HCT116 (cell line): ENCODE results near the gene FMN2. TPM values are rescaled to one million over a fixed set of nuclear protein-coding genes. Genes with fewer than 3 reads are reported as not detected.

Experiments used
- ATAC-seq: fragments of 200-7000 bp; cut with Tn5 transposase; 2 replicates; pipeline ENCODE4 v1.9.1; 2020; ENCODE audit warnings: mild to moderate bottlenecking, moderate library complexity
- BruUV-seq: library from RNA; stranded (reverse); fragments of 400-500 nt; replicated peaks from 2 replicates; lab custom pipeline; 2021; lab: Mats Ljungman, UMichigan
- CTCF ChIA-PET: fragments of 300-600 bp; sonication (Branson Sonifier 250); formaldehyde crosslinking; loops from one replicate; lab custom pipeline; 2021; ENCODE audit warnings: antibody characterized with exemption; lab: Charles Lee
- POLR2A ChIA-PET: fragments of 300-600, 350-600 bp; sonication (Branson Sonifier 250); formaldehyde crosslinking; loops from one replicate; lab custom pipeline; 2021; ENCODE audit warnings: antibody characterized with exemption; lab: Charles Lee
- RAD21 ChIA-PET, 2 experiments: fragments of 300-600 bp; sonication (Branson Sonifier 250); formaldehyde crosslinking; loops; one replicate each; lab custom pipeline; 2023; ENCODE audit warnings: low total read pairs in 2 of 2; ENCODE audit not compliant: uncharacterized antibody in 2 of 2, unreplicated experiment in 2 of 2, low non-redundant PET in 1 of 2; lab: Charles Lee
- DNase-seq: peaks from one replicate; pipeline ENCODE4 v3.0.0-alpha.2; 2010; ENCODE audit warnings: low read depth, low spot score
- H2AFZ ChIP-seq: fragments of 200-600 bp; shearing (Covaris generic), sonication (generic); 2 replicates; pipeline ENCODE4 v1.6.1; 2017; ENCODE audit warnings: low read depth, mixed run types, mixed read lengths, antibody characterized with exemption, low read length; ENCODE audit not compliant: poor library complexity, severe bottlenecking
- H3K27ac ChIP-seq: 2 replicates; pipeline ENCODE4 v1.5.1; 2012; ENCODE audit warnings: low read depth, low read length
- H3K27me3 ChIP-seq: fragments of 200-600 bp; sonication (generic); 2 replicates; pipeline ENCODE4 v1.6.1; 2016; ENCODE audit warnings: mixed run types, low read length, mixed read lengths; ENCODE audit not compliant: insufficient read depth
- H3K36me3 ChIP-seq, 2 experiments: fragments of 200-500 bp in 1 of 2; fragments of 200-600 bp in 1 of 2; sonication (Bioruptor generic) in 1 of 2; sonication (generic) in 1 of 2; 2 replicates each; pipeline versions ENCODE4 v1.5.1 to v1.6.1; 2014 to 2016; ENCODE audit warnings: low read length in 2 of 2, inconsistent platforms in 1 of 2, mixed read lengths in 1 of 2, mixed run types in 1 of 2; ENCODE audit not compliant: insufficient read depth in 2 of 2, control insufficient read depth in 1 of 2
- H3K4me1 ChIP-seq, 2 experiments: fragments of 200-600 bp in 1 of 2; sonication (generic) in 1 of 2; 2 replicates each; pipeline versions ENCODE4 v1.5.1 to v1.6.1; 2012 to 2017; ENCODE audit warnings: low read length in 2 of 2, inconsistent platforms in 1 of 2, mild to moderate bottlenecking in 1 of 2, mixed read lengths in 1 of 2, mixed run types in 1 of 2, moderate library complexity in 1 of 2; ENCODE audit not compliant: insufficient read depth in 2 of 2, control insufficient read depth in 1 of 2
- H3K4me2 ChIP-seq: fragments of 200-600 bp; sonication (generic); 2 replicates; pipeline ENCODE4 v1.6.1; 2017; ENCODE audit warnings: mixed run types, low read length, mixed read lengths
- H3K4me3 ChIP-seq, 2 experiments: fragments of 200-600 bp in 1 of 2; sonication (generic) in 1 of 2; replicated peaks in 1 of 2; 2 replicates each; pipeline ENCODE4 v1.5.1; 2011 to 2016; ENCODE audit warnings: low read length in 2 of 2, control low read depth in 1 of 2, low read depth in 1 of 2, mild to moderate bottlenecking in 1 of 2, mixed read lengths in 1 of 2, mixed run types in 1 of 2
- H3K79me2 ChIP-seq: fragments of 200-600 bp; sonication (generic); 2 replicates; pipeline ENCODE4 v1.6.1; 2017; ENCODE audit warnings: mild to moderate bottlenecking, mixed run types, low read length, moderate library complexity, mixed read lengths; ENCODE audit not compliant: insufficient read depth
- H3K9ac ChIP-seq: fragments of 200-600 bp; sonication (generic); 2 replicates; pipeline ENCODE4 v1.6.1; 2016; ENCODE audit warnings: low read length, mixed read lengths
- H3K9me2 ChIP-seq: fragments of 200-600 bp; sonication (generic), shearing (Covaris generic); 2 replicates; pipeline ENCODE4 v1.6.1; 2017; ENCODE audit warnings: mixed run types, mild to moderate bottlenecking, moderate library complexity; ENCODE audit not compliant: insufficient read depth
- H3K9me3 ChIP-seq, 2 experiments: fragments of 200-500 bp in 1 of 2; fragments of 200-600 bp in 1 of 2; sonication (Bioruptor generic) in 1 of 2; sonication (generic) in 1 of 2; 2 replicates each; pipeline ENCODE4 v1.6.1; 2014 to 2017; ENCODE audit warnings: low read length in 2 of 2, mixed read lengths in 2 of 2, inconsistent platforms in 1 of 2, low read depth in 1 of 2, mild to moderate bottlenecking in 1 of 2, mixed run types in 1 of 2, moderate library complexity in 1 of 2; ENCODE audit not compliant: control insufficient read depth in 1 of 2, insufficient read depth in 1 of 2
- H4K20me1 ChIP-seq: fragments of 200-600 bp; sonication (generic), shearing (Covaris generic); 2 replicates; pipeline ENCODE4 v1.6.1; 2017; ENCODE audit warnings: mixed run types, mild to moderate bottlenecking, moderate library complexity; ENCODE audit not compliant: insufficient read depth
- CBX3 ChIP-seq: IDR thresholded peaks from 2 replicates; pipeline ENCODE4 v1.6.1; 2012; ENCODE audit warnings: low read depth
- CEBPB ChIP-seq: IDR thresholded peaks from 2 replicates; pipeline ENCODE4 v1.6.1; 2012; ENCODE audit warnings: low read depth
- EGR1 ChIP-seq: IDR thresholded peaks from 2 replicates; pipeline ENCODE4 v1.6.1; 2012; ENCODE audit warnings: low read depth
- MAX ChIP-seq: IDR thresholded peaks from 2 replicates; pipeline ENCODE4 v1.6.1; 2012
- POLR2AphosphoS5 ChIP-seq: IDR thresholded peaks from 2 replicates; pipeline ENCODE4 v1.6.1; 2011; ENCODE audit warnings: mild to moderate bottlenecking, low read depth, low read length, moderate library complexity
- SIN3A ChIP-seq: IDR thresholded peaks from 2 replicates; pipeline ENCODE4 v1.6.1; 2012; ENCODE audit warnings: low read depth
- SP1 ChIP-seq: IDR thresholded peaks from 2 replicates; pipeline ENCODE4 v1.6.1; 2012; ENCODE audit warnings: low read depth
- TCF7L2 ChIP-seq: IDR thresholded peaks from 2 replicates; pipeline ENCODE4 v1.7.0; 2011; ENCODE audit warnings: borderline replicate concordance, inconsistent platforms; ENCODE audit not compliant: insufficient read depth, insufficient read length; ENCODE audit errors: extremely low read depth
- YY1 ChIP-seq: IDR thresholded peaks from 2 replicates; pipeline ENCODE4 v1.6.1; 2011; ENCODE audit warnings: low read length, low read depth, moderate library complexity, mild to moderate bottlenecking; ENCODE audit not compliant: insufficient replicate concordance; ENCODE audit errors: extremely low read depth
- ZFX ChIP-seq: fragments of 450-650 bp; IDR thresholded peaks from 2 replicates; pipeline ENCODE4 v1.6.1; 2017
- ZNF274 ChIP-seq: fragments of 200-500 bp; sonication (Bioruptor generic); IDR thresholded peaks from 2 replicates; pipeline ENCODE4 v1.6.1; 2014; ENCODE audit warnings: mild to moderate bottlenecking, low read depth, low read length, inconsistent platforms
- intact Hi-C: fragments of 100-400 bp; cut with micrococcal nuclease; formaldehyde crosslinking; loops from 2 replicates; pipeline ENCODE4 v1.10.0; 2022
- total RNA-seq: library from RNA; stranded (reverse); gene quantifications from one replicate; pipeline ENCODE4 v1.2.1, GENCODE V29; 2021; ENCODE audit not compliant: unreplicated experiment
- TF ChIP-seq, protein P1 (sequence below): IDR thresholded peaks from 2 replicates; pipeline ENCODE4 v1.6.1; 2011; ENCODE audit warnings: mild to moderate bottlenecking, low read length, moderate library complexity; ENCODE audit not compliant: insufficient replicate concordance; ENCODE audit errors: extremely low read depth
- TF ChIP-seq, protein P2 (sequence below): IDR thresholded peaks from 2 replicates; pipeline ENCODE4 v1.6.1; 2012
- TF ChIP-seq, protein P3 (sequence below), 3 experiments: fragments of 200-600 bp in 1 of 3; sonication (generic) in 1 of 3; IDR thresholded peaks in 2 of 3; conservative IDR thresholded peaks in 1 of 3; 2 replicates each; pipeline ENCODE4 v1.5.1; 2012 to 2017; ENCODE audit warnings: low read depth in 2 of 3, low read length in 2 of 3, antibody characterized with exemption in 1 of 3, borderline replicate concordance in 1 of 3, control low read depth in 1 of 3, mild to moderate bottlenecking in 1 of 3, mixed read lengths in 1 of 3, mixed run types in 1 of 3, moderate library complexity in 1 of 3; ENCODE audit not compliant: insufficient read depth in 1 of 3

Gene FMN2
- total RNA-seq, 1 experiment from 2014 or later, result not detected

DNA sequence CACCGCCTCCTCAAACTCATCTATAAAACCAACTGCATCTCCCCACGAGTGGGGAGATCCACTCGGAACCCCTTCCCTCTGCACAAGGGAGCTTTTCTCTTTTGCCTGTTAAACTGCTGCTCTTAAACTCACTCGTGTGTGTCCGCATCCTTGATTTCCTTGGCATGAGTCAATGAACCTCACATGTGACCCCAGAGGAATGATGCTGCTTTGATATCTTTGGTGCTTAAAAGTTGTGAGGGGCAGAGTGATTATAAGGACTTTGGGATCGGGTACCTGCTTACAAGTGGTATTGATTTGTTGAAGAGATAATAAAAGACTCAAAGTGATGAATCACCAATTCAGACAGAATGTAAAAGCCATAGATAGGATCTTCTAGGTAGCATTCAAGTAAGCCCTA, 394.9 kb downstream of the FMN2 start:
- H3K9me3 ChIP-seq, result peaks cover 0 to 12% of the 10 kb centered on the region in 2 experiments; a peak in 1 of 4 replicates
- intact Hi-C loops, result no loop called here
- no peak overlapping the region for H3K4me2 ChIP-seq
- no peaks in the 10 kb centered on the region for H3K36me3 ChIP-seq
- H3K9me2 ChIP-seq, result no peaks in the 10 kb centered on the region
- no peaks in the 10 kb centered on the region for H3K79me2 ChIP-seq
- no peak overlapping the region for H3K4me3 ChIP-seq
- H2AFZ ChIP-seq, result no peak overlapping the region
- ChIA-PET RAD21 (no interaction called here), POLR2A (no interaction called here), CTCF (no interaction called here)
- no peaks in the 10 kb centered on the region for H3K4me1 ChIP-seq
- H3K27ac ChIP-seq, result no peak overlapping the region
- TF ChIP-seq EGR1, result no peak
- TF ChIP-seq CEBPB, result no peak
- TF ChIP-seq SP1, result no peak
- TF ChIP-seq, protein P1, sequence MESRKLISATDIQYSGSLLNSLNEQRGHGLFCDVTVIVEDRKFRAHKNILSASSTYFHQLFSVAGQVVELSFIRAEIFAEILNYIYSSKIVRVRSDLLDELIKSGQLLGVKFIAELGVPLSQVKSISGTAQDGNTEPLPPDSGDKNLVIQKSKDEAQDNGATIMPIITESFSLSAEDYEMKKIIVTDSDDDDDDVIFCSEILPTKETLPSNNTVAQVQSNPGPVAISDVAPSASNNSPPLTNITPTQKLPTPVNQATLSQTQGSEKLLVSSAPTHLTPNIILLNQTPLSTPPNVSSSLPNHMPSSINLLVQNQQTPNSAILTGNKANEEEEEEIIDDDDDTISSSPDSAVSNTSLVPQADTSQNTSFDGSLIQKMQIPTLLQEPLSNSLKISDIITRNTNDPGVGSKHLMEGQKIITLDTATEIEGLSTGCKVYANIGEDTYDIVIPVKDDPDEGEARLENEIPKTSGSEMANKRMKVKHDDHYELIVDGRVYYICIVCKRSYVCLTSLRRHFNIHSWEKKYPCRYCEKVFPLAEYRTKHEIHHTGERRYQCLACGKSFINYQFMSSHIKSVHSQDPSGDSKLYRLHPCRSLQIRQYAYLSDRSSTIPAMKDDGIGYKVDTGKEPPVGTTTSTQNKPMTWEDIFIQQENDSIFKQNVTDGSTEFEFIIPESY, result no peak
- no peak for TF ChIP-seq TCF7L2
- TF ChIP-seq, protein P2, sequence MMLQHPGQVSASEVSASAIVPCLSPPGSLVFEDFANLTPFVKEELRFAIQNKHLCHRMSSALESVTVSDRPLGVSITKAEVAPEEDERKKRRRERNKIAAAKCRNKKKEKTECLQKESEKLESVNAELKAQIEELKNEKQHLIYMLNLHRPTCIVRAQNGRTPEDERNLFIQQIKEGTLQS, result no peak
- no peak for TF ChIP-seq SIN3A
- ATAC-seq, result no peak
- no peaks in the 10 kb centered on the region for H4K20me1 ChIP-seq
- H3K9ac ChIP-seq, result no peak overlapping the region
- H3K27me3 ChIP-seq, result no peaks in the 10 kb centered on the region
- no TSS peak for BruUV-seq
- no peak for DNase-seq

DNA sequence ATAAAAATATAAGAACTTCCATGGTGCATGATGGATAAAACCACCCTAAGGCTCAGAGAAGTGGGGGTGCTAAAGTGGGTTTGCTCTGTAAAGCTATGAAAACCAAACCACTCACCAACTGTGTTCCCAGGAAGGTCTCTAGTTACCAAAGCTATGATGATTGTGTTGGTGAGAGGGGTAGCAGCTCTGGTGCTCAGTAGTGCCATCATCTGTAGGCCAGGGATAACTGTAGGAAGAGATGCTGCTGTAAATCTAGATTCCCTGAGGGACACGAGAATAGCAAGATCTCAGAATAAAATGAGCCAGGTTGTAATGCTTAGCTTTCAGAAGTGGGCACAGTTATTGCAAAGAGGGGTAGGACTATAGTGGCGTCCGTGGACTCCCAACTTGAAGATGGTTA, 395.8 kb downstream of the FMN2 start:
- peaks cover 0 to 12% of the 10 kb centered on the region in 2 experiments; a peak in 2 of 4 replicates for H3K9me3 ChIP-seq
- H3K9me2 ChIP-seq, result no peaks in the 10 kb centered on the region
- H3K27me3 ChIP-seq, result no peaks in the 10 kb centered on the region
- no peak overlapping the region for H3K27ac ChIP-seq
- CTCF ChIA-PET, result no interaction called here
- H4K20me1 ChIP-seq, result no peaks in the 10 kb centered on the region
- no peak overlapping the region for H3K9ac ChIP-seq
- no peaks in the 10 kb centered on the region for H3K4me1 ChIP-seq
- ATAC-seq (no peak), DNase-seq (no peak)
- POLR2A ChIA-PET, result no interaction called here
- H3K79me2 ChIP-seq, result no peaks in the 10 kb centered on the region
- RAD21 ChIA-PET, result no interaction called here
- TF ChIP-seq MAX (no peak), POLR2AphosphoS5 (no peak), ZNF274 (no peak), YY1 (no peak), ZFX (no peak), CBX3 (no peak), CEBPB (no peak)
- TF ChIP-seq, protein P3, sequence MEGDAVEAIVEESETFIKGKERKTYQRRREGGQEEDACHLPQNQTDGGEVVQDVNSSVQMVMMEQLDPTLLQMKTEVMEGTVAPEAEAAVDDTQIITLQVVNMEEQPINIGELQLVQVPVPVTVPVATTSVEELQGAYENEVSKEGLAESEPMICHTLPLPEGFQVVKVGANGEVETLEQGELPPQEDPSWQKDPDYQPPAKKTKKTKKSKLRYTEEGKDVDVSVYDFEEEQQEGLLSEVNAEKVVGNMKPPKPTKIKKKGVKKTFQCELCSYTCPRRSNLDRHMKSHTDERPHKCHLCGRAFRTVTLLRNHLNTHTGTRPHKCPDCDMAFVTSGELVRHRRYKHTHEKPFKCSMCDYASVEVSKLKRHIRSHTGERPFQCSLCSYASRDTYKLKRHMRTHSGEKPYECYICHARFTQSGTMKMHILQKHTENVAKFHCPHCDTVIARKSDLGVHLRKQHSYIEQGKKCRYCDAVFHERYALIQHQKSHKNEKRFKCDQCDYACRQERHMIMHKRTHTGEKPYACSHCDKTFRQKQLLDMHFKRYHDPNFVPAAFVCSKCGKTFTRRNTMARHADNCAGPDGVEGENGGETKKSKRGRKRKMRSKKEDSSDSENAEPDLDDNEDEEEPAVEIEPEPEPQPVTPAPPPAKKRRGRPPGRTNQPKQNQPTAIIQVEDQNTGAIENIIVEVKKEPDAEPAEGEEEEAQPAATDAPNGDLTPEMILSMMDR (IDR thresholded peaks at IDR 0.05 in 2 of 3, conservative IDR thresholded peaks at IDR 0.05 in 1 of 3; ENCODE audit: borderline replicate concordance in 1 of 3, insufficient read depth in 1 of 3, low read depth in 2 of 3, low read length in 2 of 3), result no peak
- H3K4me2 ChIP-seq, result no peak overlapping the region
- H3K4me3 ChIP-seq, result no peak overlapping the region
- no peak overlapping the region for H2AFZ ChIP-seq
- BruUV-seq, result no TSS peak
- no peaks in the 10 kb centered on the region for H3K36me3 ChIP-seq
- intact Hi-C loops, result no loop called here
